HG03280 (cell line): ENCODE measurements around the gene SORCS2.

Experiments
- ATAC-seq: cut with Tn5 transposase; IDR thresholded peaks from one replicate; pipeline ENCODE4 v1.9.1; 2021; ENCODE audit warnings: mild to moderate bottlenecking, moderate library complexity; ENCODE audit not compliant: unreplicated experiment

Gene SORCS2

DNA sequence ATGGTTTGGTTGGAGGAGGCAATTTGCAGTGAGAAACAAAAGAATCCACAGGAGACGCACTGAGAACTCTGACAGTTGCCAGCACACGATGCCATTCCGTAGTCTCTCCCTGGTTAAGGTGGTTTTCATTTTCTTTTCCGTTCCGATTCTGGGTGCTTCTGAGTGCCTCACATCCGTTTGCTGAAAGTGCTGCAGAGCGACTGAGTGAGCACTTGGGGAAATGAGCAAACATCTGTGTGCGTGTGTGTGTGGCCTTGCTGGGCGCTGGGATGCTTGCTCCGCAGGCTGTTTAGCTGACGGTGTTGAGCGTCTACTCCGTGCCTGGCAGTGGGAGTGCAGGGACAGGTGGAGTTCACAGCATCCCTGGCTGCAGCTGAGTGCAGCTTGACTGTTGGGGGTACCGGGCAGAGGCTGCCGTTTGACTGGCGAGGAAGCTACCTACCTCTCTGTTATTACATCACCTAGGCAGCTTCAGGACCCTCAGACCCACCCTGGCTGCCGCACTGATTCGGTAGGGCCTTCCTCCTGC, 49.3 kb downstream of the SORCS2 start:
- ATAC-seq: no peak

DNA sequence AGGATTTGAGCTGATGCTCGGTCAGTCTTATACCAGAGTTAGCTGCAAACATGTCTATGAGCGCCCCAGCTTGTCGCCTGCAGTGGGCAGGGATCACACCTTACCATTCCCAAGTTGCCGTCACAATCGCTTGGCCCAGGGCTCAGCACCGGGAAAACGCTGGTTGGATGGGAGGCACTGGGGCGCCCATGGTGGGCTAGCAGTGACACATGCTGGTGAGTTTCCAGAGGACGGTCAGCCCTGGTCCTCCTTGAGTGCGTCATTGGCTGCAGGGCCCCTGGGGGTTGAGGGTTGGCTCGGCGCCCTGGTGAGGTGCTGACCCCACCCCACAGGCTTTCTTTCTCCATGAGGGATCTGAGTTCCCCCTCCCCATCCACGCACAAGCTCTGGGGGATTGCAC, 50.4 kb downstream of the SORCS2 start:
- ATAC-seq: no peak

DNA sequence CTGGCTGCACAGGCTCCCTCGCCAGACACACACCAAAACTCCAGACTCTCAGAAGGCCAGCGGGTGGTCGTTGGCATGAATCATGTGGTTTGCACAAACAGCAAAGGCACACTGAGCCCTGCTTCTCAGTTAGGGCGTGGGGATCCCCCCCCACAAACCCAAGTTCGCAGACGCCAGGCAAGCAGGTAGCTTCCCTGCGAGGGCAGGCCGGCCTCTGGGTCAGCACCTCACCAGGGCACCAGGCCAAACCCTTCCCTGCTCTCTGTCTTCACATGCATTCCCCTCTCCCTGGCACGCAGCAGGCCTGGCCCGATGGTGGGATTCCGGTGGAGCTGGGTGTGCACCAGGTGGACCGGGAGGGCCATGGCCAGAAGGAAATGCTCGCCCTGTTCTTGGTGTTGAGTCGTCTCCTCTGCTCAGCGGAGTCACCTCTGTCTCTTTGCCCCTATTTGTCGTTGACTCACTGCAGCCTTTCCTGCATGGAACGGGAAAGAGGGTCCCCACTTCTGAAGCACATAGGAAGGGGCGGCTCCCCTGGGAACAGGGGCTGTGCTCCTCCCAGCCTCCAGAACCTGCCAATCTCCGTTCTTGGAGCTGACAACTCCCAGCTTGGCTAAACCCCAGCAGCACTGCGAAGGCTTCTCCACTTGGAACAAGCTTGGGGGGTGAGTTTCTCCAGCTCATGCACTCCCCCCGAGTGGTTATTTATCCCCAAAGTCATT, 51.4 kb downstream of the SORCS2 start:
- ATAC-seq: no peak

DNA sequence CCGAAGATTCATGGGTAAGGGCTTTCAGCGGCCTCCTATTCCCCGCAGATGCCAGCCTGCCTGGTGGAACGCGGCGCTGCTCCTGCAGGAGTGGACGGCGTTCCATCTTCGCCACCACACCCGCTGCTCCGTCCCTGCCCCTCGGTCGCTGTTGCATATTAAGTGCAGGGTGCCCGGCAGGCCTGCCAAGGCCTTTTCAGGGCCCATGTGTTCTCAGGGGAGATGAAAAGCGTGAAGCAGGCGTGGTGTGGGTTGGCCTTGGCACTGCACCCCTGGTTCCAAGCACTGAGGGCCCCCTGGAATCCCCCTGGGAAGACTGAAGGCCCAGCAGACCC, 52.0 kb downstream of the SORCS2 start:
- ATAC-seq: no peak

DNA sequence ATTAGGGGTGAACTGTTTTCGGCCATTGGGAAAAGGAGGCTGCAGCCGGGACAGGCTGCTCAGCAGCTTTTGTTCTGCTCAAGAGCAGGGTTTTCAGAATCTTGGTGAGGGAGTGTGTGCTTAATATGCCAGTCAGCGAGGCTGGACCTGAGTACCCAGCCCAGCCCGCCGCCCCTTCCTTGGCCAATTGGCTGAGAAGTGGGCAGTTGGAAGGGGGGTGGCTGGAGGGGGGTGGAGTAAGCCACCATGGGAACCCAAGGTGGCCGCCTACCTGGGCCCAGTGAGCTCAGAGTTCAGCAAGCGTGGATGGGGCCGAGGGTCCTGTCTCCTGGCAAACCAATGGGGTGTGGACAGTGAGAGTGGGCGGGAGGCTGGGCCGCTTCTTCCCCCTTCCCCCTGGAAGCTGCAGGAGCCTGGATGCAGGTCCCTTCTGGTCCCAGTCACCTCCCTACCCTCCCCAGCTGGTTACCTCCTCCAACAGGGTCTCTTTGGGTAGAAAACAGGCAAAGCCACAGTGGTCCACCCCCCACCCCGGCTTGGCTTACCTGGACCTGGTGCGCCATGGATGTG, 52.5 kb downstream of the SORCS2 start:
- ATAC-seq: no peak

DNA sequence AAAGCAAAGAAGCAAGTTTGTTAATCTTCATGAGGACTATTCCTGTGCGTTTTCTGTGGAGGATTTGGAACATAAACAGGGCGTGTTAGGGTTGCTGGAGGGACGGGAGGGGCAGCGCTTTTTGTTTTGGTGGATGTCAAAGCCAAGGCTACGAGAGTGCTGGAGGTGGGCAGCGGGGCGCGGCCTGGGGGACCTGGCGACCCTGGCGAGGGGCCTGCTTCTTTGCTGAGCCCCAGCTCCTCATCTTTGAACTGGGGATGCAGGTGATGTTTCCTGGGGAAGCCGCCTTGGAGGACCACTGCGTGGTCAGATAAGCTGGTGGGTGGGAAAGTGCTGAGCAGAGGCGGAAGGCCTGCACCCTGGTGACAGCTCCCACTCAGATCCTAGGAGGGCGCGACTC, 55.2 kb downstream of the SORCS2 start:
- no peak for ATAC-seq

DNA sequence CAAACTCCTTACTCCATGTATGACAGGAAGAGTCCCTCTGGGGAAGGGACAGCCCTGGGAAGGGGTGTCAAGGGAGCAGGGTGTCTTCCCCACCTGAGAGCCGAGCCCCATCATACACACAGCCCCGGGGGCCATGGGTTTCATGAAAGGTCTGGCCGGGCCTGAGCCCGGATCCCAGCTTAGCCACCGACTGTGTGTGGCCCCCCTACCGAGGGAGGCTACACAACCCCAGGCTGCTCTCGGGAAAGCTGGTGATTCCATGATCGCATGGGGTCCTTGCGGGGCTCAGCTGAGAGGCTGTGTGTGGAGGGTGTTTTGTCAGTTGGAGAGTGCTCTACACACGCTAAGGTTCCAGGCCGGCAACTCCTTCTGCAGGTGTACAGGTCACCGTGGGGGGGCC, 55.6 kb downstream of the SORCS2 start:
- no peak for ATAC-seq

DNA sequence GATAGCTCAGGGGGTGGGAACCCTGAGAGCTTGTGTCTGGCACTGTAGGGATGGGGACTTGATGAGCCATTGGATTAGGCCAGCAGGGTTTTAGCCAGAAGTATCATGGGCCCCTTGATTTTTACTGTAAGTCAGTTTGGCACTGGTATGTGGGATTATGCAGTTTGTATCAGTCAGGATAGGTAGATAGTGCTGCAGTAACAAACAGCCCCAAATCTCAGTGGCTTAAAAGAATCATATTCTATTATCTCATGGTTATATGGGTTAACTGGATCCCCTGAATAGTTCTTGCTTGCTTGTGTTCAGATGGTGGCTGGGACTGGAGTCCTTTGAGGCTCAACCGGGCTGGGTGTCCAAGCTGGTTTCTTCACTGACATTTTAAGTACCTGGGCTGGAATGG, 56.5 kb downstream of the SORCS2 start:
- no peak for ATAC-seq

DNA sequence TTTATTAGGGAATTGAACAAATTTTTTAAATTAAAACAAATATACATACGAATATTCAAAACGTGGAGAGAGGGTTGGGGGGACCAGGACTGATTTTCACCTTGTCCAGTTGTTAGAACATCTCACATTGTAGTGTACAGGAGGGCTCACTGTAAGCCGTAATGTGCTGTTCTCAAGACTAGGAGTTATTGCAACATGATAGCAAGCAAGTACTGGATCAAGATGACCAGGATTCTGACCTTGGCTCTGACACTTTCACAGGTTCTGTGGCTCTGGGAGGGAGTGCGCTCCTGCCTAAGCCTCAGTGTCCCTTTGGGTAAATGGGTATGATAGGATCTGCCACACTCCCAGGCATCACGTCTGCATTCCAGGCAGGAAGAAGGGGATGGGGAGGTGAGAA, 59.0 kb downstream of the SORCS2 start:
- ATAC-seq: no peak

DNA sequence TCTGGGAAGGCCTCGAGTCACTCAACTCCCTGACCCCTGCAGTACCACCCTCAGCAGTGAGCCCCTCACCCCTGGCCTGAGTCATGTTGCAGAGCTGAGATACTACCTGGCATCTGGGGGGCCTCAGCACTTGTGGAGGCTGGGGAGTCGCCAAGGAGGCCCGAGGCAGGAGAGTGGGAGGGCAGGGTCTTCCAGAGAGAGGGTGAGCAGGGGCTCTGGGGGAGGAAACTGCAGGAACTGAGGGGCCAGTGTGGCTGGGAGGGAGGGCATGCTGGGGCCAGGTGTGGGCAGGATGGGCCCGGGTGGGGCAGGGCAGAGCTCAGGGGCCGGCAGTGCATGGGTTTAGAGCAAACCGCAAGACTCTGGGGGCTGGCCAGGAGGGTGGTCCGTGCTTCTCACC, 59.7 kb downstream of the SORCS2 start:
- no peak for ATAC-seq

DNA sequence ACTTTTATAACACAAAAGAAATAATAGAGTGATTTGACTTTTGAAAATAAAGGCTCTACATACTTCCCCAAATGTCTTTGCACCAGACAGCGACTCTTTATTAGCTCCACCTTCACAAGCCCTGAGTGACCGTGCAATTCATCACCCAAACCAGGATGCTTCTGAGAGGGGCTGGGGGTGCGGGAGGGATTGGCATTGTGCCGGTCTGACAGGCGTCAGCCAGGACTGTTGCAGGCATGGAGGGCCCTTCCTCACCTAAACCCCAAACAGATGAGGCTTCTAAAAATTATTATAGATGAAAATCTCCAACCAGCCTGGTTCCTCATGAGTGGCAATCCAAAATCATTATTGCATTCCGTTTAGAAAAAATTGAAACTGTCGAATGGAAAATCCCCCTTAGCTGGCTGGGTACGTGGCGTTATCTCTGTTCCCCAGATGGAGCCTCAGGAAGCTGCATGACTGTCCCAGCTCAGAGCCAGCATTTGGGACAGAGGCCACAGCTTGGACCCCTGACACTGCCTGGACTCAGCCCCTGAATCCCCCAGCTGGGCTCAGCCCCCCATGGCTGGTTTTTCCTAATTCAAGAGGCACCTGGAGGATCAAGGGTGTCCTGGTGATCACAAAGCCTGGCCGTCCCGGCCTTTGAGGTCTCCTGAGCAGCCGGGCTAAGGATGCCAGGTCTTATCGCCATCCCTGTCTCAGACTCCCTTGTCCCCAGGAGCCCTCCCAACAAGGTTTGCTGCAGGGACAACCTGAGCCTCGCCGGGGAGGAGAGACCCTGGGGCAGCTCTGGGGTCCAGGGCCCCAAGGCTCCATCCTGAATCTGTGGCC, 60.4 kb downstream of the SORCS2 start:
- ATAC-seq: no peak

DNA sequence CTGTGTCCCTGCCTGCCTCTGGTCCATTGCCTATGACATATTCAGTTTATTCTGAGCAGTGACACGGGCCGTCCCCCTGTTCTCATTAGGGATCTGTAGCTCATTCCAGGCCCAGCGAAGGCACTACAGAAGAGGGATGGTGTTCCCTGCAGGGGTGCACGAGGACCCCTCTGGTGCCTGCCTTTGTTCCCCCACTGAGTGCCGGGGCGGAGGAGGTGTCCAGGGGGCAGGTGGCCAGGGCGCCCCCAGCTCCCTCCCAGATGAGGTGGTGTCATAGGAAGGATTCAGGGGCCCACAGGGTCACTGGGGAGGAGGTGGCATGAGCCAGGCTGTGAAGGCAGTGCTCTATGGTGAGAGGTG, 61.0 kb downstream of the SORCS2 start:
- no peak for ATAC-seq

DNA sequence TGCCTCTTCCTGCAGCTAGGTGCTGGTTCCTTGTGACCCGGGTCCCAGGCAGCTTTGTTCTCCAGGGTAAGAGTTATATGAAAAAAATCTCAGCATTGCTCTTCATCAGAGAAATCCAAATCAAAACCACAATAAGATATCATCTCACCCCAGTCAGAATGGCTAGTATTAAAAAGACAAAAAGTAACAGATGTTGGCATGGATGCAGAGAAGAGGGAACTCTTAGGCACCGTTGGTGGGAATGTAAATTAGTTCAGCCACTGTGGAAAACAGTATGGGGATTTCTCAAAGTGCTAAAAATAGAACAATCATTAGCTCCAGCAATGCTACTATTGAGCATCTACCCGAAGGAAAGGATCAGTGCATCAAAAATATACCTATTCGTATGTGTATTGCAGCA, 61.5 kb downstream of the SORCS2 start:
- no peak for ATAC-seq

DNA sequence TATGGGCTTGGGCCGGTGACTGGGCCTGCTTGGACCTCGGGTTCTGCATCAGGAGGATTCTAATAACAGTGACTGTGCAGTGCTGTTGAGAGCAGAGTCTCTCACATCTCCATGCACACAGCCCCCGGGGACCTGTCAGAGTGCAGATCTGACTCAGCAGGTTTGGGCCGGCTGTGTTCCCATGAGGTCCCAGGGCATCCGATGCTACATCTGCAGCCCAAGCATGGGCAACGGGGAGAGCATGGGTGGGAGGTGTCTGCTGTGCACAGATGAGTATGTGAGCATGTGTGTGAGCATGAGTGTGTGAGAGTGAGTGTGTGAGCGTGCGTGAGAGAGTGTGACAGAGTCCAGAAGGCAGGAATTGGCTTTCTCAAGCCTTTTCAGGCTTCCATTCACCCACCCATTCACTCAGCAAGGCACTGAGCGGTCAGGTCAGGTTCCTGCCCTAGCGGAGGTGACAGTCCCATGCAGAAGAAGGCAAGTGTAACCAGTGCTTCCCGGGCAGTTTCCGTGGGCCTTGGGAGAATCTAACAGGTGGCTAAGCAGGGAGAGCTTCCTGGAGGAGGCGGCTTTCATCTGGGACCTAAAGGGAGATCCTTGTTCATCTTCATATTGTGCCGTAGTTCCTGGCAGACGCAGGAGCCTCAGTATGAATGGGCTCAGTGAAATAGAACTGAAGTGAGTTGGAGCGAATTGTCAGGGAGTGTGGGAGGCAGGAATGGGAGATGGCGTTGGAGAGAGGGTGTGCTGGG, 62.6 kb downstream of the SORCS2 start:
- ATAC-seq: peak; percentile 81

DNA sequence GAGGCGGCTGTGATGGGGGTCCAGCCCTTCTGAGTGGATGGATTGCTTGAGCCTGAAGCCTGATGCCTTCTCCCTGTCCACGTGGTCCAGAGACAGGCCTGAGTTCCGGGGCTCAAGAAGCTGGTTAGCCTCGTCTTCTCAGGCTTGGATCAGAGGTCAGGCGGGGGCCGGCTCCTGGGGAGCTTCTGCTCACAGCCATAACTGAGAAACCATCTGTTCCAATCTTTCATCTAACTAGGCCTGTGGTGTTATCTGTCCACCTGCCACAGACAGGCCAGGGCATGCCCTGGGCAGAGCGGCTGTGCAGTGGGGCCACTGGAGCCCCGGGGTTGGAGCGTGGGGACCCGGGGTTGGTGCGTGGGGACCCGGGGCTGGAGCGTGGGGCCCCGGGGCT, 63.1 kb downstream of the SORCS2 start:
- no peak for ATAC-seq

DNA sequence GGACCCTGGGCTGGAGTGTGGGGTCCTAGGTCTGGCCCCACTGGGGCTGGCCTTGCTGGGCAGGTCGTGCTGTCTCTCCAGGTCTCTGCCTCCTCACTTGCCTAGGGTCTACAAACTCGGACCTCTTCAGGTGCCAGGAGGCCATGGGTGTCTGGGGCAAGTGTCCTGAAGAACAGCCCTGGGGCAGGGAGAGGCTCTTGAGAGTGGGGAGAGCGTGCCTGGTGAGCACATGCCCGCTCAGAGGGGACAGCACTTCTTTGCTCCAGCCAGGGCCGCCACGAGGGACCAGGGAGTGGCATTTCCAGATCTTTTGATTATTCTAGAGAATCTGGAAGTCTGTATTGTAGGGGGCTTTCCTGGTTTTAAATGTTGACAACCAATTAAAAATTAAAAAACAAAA, 63.7 kb downstream of the SORCS2 start:
- ATAC-seq: no peak

DNA sequence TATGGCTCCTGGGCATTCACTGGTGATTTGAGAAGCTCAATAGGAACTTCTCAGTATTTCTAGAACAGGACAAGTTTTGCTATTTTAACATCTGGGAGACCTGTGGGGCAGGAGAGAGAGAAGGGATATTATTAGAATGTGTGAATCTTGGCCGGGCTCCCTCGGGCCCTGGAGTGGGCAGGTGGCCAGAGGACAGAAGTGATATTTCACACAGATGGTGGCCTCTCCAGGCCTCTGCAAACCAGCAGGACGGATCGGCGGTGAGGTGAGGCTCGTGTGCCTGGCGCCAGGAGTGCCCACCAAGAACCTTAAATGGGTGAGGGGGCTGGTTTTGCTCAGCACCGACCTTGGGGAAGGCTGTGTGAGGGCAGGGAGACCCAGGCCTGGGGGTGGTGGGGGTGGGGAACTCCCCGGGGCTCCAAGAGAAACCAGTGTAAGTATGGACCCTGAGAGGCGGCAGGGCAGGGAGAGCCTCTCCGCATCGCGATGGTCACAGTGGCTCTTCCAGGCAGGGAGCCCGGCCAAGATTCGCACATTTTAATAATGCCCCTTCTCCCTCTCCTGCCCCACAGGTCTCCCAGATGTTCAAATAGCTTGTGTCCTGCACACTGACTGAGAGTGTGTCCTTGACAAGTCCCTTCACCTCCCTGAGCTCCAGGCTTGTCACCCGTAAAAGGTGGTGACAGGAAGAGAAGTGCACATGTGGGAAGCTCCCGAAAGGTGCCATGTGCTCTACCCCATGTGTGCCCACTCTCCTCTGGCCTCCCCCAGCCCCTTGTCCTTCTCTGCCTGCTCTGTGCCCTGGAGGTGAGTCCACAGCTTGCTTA, 64.9 kb downstream of the SORCS2 start:
- no peak for ATAC-seq

DNA sequence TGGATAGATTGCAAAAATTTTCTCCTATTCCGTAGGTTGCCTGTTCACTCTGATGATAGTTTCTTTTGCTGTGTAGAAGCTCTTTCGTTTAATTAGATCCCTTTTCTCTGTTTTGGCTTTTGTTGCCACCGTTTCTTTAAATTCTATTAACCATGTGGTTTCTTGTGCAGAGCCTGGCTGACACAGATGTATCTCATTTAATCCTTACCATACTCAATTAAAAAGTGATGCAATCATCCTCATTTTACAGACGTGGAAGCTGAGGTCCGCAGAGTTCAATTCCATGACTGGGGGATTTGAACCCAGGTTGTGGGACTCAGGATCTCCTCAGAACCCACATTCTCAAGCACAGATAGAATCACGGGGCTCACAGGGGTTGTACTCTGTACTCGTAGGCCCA, 66.7 kb downstream of the SORCS2 start:
- ATAC-seq: no peak

DNA sequence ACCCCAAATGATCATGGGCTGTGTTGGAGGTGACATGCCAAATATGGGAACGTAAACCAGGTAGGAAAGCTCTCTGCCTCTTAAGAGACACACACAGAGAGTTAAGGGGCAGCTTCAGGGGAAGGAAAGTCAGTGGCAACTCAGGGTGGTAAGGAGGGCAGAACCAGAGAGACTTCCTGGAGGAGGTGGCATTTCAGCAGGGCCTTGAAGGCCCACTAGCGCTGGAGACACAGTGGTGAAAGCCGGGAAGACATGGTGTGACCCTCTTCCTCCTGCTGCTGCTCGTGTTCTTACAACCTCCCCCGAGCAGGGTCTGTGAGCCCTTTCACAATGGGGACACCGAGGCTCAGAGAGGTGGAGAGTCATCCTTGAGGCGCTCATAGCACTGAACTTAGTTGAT, 68.2 kb downstream of the SORCS2 start:
- no peak for ATAC-seq

DNA sequence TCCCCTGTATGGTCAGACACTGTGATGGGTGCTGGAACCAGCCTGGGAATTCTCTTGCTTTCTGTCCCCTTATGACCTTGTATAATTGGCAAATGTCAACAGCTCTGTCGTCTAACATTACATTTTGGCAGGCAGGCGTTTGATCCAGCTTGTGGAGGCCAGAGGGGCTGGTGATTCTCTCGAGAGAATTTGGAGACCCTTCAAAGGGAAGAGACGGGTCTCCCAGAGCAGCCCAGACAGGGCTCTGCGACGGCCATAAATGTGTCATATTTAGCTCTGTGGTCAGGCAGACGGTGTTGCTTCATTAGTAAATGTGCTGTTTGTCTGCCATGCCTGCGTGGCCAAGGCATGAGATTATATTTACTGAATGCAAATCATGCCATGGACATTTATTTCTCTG, 68.7 kb downstream of the SORCS2 start:
- ATAC-seq: no peak

DNA sequence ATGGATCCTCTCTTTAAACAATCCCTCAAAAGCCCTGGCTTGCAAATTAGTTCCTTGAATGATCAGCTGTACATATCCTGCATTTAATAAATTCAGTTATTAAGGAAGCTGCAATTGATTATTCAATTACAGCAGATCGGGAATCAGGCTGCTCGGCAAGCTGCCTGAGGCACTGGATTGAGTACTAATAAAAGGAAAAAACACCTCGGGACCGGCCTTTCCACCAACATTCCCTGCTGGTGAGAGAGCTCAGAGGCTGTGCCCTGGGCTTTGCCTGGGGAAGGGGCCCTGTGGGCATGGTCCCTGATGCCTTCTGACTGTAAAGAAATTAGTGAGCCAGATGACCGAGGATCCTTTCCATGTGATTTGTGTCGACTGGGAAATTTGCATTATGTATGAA, 69.2 kb downstream of the SORCS2 start:
- ATAC-seq: no peak
